T1000 (cell line): ENCODE measurements around the gene DVL1.
"Not testable (repeated sequence)": the region's sequence is repeated elsewhere in the genome, so short reads cannot be mapped to it uniquely, and the experiment has no call there.

ENCODE experiments used
- DNase-seq: peaks from one replicate; lab custom pipeline; 2025; ENCODE audit warnings: mixed read lengths; lab: John Stamatoyannopoulos, UW

DVL1 gene

DNA sequence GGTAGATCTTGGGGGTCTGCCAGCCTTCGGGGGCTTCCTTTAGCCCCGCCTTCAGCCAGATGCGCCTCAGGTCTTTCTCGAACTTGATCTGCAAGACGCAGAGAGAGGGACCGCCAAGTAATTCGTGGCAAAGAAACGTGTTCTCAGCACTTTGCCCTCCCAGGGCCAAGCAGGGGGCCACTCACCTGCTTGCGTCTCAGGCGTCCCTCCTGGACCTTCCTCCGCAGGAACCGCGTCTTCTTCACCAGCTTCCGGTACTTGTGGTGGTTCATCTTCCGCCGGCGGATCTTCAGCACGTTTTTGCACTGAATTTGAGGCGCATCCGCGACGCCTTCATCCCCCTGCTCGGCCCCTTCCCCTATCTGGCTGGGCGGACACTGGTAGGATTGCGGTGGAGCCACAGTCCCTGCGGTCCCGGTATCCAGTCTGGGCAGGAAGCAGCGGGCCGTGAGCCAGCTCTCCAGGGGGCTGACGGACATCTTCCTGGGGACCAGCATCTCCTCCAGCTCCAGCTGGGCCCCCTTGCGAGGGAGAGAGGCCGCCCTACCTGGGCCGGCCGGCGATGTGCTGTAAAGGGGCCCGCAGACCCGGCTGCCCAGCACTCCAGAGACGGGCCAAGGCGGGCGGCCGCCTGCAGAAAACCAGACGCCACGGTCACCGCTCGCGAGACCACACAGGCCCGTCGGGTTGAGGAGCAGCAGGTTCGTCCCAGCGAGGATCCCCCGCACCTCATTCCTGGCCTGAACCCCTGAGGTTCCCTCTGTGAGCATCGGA lies 24.8 kb upstream of the DVL1 start:
- no peak for DNase-seq

DNA sequence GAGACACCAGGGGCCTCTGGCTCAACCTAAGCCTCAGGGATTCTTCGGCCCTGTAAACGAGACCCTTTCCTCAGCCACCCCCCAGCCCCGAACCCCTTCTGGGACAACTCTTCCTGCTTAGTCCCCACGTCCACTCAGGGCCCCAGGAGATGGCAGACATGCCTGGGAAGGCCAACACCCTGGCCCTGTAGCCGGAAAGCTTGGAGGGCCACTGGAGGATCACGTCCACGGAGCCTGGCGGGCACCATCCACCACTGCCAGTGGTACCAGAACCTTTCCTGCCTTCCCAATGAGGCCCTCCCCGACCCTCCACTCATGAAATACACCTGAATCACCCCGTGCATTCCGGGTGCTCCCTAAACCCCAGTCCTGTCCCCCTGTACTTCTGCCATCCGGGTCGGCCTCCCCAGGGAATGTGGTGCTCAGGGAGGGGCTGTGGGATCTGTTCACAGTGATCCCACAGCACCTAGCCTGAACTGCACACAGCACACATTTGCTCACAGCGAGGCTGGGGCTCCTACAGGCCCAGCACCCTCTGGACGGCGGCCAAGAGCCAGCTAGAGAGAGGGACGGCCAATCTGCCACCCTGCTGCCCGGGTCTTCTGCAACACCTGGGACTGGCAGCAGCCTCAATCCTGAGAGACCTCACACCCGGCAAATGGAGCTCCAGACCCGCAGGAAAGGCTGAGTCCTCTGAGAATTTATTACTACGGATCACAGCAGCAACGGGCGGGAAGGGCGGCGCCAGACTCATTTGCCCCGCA lies 24.0 kb upstream of the DVL1 start:
- no peak for DNase-seq

GRCh38 chr1:1371746-1372711 lies 22.8 kb upstream of the DVL1 start:
- peak; percentile 56 for DNase-seq

- no peak for DNase-seq
Observed at GRCh38 chr1:1371364-1371745, 22.1 kb upstream of the DVL1 start.

GRCh38 chr1:1370771-1371300 lies 21.6 kb upstream of the DVL1 start:
- no peak for DNase-seq

DNA sequence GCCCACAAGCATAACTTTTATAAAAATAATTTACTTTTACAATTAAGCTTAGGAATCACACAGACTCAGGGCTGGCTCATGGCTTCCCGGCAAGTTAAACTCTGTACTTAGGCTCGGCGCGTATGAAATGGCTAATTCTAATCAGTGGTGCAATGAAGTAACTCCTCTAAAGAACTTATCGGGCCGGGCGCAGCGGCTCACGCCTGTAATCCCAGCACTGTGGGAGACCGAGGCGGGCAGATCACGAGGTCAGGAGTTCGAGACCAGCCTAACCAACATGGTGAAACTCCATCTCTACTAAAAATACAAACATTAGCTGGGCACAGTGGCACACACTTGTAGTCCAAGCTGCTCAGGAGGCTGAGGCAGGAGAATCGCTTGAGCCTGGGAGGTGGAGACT lies 20.9 kb upstream of the DVL1 start:
- not testable (repeated sequence) for DNase-seq

GRCh38 chr1:1367315-1367714 lies 18.1 kb upstream of the DVL1 start:
- no peak for DNase-seq

DNA sequence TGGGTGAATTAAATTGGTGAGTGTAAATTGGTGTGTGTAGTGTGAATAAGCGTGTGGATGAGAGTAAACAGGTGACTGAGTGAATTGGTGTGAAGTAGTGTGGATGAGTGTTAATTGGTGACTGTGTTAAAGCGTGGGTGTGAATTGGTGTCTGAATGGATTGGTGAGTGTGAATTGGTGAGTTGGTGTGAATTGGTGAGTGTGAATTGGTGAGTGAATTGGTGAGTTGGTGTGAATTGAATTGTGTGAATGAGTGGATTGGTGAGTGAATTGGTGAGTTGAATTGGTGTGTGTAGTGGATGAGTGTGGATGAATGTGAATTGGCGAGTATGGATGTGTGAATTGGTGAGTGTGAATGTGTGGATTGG lies 17.5 kb upstream of the DVL1 start:
- DNase-seq: no peak

DNA sequence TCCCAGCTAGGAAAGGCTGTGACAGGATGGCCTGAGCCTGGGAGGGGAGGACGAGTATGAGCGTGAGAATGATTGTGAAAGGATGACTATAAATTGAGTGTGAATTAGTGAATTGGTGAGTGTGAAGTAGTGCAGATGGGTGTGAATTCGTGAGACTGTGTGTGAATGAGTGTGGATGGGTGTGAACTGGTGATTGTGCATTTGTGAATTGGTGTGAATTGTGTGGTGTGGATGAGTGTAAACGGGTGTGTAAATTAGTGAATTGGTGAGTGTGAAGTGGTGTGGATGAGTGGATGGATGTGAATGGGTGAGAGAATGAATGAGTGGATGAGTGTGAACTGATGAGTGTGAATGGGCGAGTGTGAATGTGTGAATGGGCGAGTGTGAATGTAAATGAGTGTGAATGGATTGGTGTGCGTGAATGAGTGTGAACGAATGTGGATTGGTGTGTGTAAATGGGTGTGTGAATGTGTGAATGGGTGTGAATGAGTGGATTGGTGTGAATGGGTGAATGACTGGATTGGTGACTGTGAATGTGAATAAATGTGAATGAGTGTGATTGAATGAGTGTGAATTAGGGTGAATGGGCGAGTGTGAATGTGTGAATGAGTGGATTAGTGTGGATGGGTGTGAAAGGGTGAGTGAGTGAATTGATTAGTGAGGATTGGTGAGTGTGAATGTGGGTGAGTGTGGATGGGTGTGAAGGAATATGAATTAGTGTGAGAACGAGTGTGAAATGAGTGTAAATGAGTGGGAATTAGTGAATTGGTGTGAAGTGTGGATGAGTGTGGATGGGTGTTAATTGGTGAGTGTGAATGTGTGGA lies 16.9 kb upstream of the DVL1 start:
- DNase-seq: no peak

GRCh38 chr1:1364266-1364665 lies 15.0 kb upstream of the DVL1 start:
- no peak for DNase-seq

GRCh38 chr1:1361982-1362423 lies 12.8 kb upstream of the DVL1 start:
- peak; percentile 44 for DNase-seq

GRCh38 chr1:1361233-1361981 lies 12.2 kb upstream of the DVL1 start:
- no peak for DNase-seq

- DNase-seq: peak; percentile 80
Observed at GRCh38 chr1:1360506-1361169, 11.4 kb upstream of the DVL1 start.

DNA sequence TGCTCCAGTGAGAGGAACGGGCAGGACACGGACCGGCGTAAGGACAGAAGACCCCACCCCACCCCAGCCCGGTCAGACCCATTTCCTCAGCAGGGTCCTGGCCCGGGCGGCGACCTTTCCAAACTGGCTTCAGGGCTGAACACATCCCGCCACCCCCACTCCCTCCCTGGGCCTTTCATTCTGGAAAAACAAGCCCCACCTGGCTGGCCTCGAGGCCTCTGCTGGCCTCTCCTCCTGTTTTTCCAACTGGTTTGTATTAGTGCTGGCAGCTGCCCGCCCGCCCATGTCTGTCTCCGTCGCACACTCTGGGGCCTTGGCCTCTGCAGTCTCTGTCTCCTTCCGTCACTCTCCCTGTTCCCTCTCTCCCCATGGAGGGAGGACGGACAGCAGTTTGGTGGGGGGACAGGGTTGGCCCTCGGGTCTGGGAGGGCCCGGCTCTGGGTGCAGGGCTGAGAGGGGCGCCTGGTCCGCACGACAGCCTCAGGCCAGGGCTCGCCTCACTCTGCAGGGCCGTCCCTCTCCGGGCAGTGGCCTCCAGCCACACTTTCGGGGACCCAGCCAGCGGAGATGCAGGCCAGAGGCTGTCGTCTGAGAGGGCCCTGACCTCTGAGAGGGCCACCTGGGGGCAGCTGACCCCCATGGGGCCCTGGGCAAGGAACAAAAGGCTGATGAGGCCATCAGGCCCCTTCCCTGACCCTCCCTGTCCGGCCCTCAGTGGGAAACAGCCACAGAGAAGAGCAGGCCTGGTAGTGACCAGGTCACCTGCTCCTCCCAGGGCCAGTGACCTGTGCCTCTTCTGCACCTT lies 10.6 kb upstream of the DVL1 start:
- DNase-seq: no peak

- no peak for DNase-seq
Observed at GRCh38 chr1:1359308-1359663, 10.1 kb upstream of the DVL1 start.

- DNase-seq: no peak
Observed at GRCh38 chr1:1358433-1359271, 9.4 kb upstream of the DVL1 start, which contains the start of gene MXRA8. Gene MXRA8, minus strand, starts transcription at chr1:1358555. Its CDS starts 51 bp downstream, at chr1:1358504.

DNA sequence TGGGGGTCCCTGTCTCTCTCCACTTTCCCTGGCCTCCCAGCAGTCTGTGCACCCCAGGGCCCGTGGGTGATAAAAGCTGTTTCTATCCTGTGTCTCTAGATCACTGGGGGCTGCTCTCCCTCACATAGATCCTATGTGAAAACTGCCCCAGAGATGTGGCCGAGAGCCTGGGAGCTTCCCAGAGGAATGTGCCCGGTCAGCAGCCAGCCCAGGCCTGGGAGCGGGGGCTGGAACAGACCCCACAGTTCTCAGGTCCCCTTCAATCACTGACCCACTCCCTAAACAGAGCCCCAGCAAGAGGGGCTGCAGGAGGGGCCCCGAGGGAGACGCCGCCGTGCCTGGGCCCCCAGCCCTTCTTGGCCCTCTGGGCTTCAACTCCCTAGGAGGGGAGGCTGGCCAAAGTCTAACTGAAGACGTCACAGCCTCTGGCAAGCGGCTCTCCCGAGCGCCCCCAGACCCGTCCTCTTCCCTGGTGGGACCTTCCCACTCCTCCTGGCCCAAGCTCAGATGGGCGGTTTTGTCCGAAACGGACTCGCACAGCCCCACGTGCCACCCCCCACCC lies 8.7 kb upstream of the DVL1 start:
- no peak for DNase-seq
